AG04450 (cell line): ENCODE data around the gene EHHADH. TPM values are rescaled to one million over a fixed set of nuclear protein-coding genes. Genes with fewer than 3 reads are reported as not detected.

Experiments
- CTCF ChIA-PET: fragments of 300-600, 350-600 bp; formaldehyde crosslinking; extraction: SDS; loops from one replicate; lab custom pipeline; 2022; ENCODE audit warnings: antibody characterized with exemption, inconsistent platforms; lab: Charles Lee
- POLR2A ChIA-PET: fragments of 350-600 bp; formaldehyde crosslinking; extraction: SDS; loops from one replicate; lab custom pipeline; 2021; ENCODE audit warnings: antibody characterized with exemption, inconsistent platforms; lab: Yijun Ruan, JAX
- DNase-seq: peaks from one replicate; pipeline ENCODE4 v3.0.0-alpha.2; 2011; ENCODE audit warnings: low read depth, low spot score
- H3K27ac ChIP-seq: one replicate; pipeline ENCODE4 v1.5.1; 2012; ENCODE audit warnings: low read depth, low read length, control low read depth
- H3K27me3 ChIP-seq: one replicate; pipeline ENCODE4 v1.6.0; 2012; ENCODE audit warnings: low read length; ENCODE audit not compliant: control insufficient read depth, insufficient read depth
- H3K4me3 ChIP-seq: 2 replicates; pipeline ENCODE4 v1.5.1; 2011; ENCODE audit warnings: mild to moderate bottlenecking, low read depth, low read length, control low read depth
- H3K9me3 ChIP-seq: 2 replicates; pipeline ENCODE4 v1.5.1; 2012; ENCODE audit warnings: low read length; ENCODE audit not compliant: control insufficient read depth, insufficient read depth
- CTCF ChIP-seq: IDR thresholded peaks from 2 replicates; pipeline ENCODE4 v1.5.1; 2011; ENCODE audit warnings: low read depth, low read length, control low read depth, inconsistent platforms
- polyA plus RNA-seq: library from polyadenylated mRNA; depleted of rRNA; stranded (reverse); fragments of >200 nt; gene quantifications from 2 replicates; pipeline ENCODE4 v1.2.3, GENCODE V29; 2011

The EHHADH gene
- polyA plus RNA-seq, 1 experiment: 4.2 TPM

GRCh38 chr3:185268194-185268962 lies 14.5 kb upstream of the EHHADH start:
- no peak overlapping the region for H3K4me3 ChIP-seq
- ChIA-PET CTCF (no interaction called here), POLR2A (no interaction called here)
- peaks cover 7% of the 10 kb centered on the region for H3K27me3 ChIP-seq
- no peaks in the 10 kb centered on the region for H3K9me3 ChIP-seq
- no peak for TF ChIP-seq CTCF
- no peak overlapping the region for H3K27ac ChIP-seq
- DNase-seq: no peak

GRCh38 chr3:185267193-185267592 lies 13.3 kb upstream of the EHHADH start:
- no peak overlapping the region for H3K27ac ChIP-seq
- no peaks in the 10 kb centered on the region for H3K9me3 ChIP-seq
- H3K27me3 ChIP-seq: peaks cover 4% of the 10 kb centered on the region
- no peak for TF ChIP-seq CTCF
- no peak for DNase-seq
- H3K4me3 ChIP-seq: no peak overlapping the region
- POLR2A ChIA-PET: no interaction called here
- CTCF ChIA-PET: no interaction called here

- Histone ChIP-seq H3K4me3 (no peak overlapping the region), H3K27ac (no peak overlapping the region), H3K9me3 (no peaks in the 10 kb centered on the region), H3K27me3 (peaks cover 5% of the 10 kb centered on the region)
- ChIA-PET POLR2A (no interaction called here), CTCF (no interaction called here)
- DNase-seq: no peak
- TF ChIP-seq CTCF: no peak
Measured at GRCh38 chr3:185264849-185265553, 11.2 kb upstream of the EHHADH start.

- H3K27ac ChIP-seq: no peak overlapping the region
- CTCF ChIA-PET: no interaction called here
- no peak overlapping the region for H3K4me3 ChIP-seq
- no peak for DNase-seq
- POLR2A ChIA-PET: no interaction called here
- no peaks in the 10 kb centered on the region for H3K9me3 ChIP-seq
- no peak for TF ChIP-seq CTCF
- H3K27me3 ChIP-seq: peaks cover 3% of the 10 kb centered on the region
Measured at GRCh38 chr3:185263423-185263822, 9.6 kb upstream of the EHHADH start.

- DNase-seq: no peak
- ChIA-PET CTCF (no interaction called here), POLR2A (no interaction called here)
- no peaks in the 10 kb centered on the region for H3K9me3 ChIP-seq
- H3K4me3 ChIP-seq: no peak overlapping the region
- peaks cover 3% of the 10 kb centered on the region for H3K27me3 ChIP-seq
- no peak for TF ChIP-seq CTCF
- H3K27ac ChIP-seq: no peak overlapping the region
Measured at GRCh38 chr3:185257334-185257733, 3.5 kb upstream of the EHHADH start.
